Stimulated activated CD8-positive, alpha-beta memory T cell treated with anti-CD3 and anti-CD28 coated beads, Interleukin-2, amount 100 ng/mL, for 48 hours (primary cell): ENCODE measurements around the gene APP.

Experiments
- DNase-seq, 2 donors: peaks; one replicate each; pipeline ENCODE4 v3.0.0-alpha.2; 2020; ENCODE audit warnings: low read depth in 2 of 2

APP gene

DNA sequence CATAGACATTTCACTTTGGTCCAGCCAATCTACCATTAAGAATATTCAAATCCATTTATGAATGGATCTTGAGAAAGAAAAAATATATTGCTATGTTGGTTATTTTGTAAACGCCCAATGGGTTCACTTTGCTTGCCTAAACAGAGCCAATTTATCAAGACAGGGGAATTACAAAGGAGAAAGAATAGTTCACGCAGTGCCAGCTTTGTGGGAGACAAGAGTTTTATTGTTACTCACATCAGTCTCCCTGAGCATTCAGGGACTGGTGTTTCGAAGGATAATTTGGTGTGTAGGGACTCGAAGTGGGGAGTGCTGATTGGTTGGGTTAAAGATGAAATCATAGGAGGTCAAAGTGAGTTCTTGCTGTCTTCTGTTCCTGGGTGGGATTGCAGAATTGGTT, 300.5 kb downstream of the APP start:
- no peak for DNase-seq

DNA sequence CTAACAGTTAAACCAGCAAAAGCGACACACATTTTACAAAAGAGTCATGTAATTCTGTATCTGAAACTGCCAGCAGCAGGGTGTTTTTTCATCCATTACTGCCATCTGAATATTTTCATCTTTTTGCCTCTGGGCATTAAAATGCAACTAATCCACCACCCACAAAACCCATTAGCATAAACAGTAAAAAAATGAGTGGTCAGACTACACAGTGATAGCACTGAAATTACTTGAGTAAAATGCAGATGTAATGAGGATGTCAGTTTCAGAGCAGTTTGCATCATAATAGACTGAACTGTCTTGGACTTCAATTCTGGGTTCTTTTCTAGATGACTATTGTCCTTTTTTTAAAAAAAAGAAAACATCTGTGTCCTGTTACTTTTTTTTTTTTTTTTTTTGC, 303.5 kb downstream of the APP start:
- DNase-seq: no peak

DNA sequence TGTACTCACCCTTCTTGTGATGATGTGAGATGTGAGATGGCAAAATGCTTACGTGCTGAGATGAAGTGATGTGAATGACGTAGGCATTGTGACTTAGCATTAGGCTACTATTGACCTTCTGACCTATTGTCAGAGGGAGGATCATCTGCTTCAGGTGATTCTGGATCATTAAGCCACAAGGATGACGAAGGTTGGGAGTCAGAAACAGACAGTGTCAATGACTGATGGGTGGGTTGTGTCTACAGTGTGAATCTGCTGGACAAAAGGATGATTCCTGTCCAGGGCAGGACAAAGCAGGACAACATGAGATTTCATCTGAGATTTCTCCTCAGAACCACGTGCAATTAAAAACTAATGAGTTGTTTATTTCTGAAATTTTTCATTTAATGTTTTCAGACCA, 306.8 kb downstream of the APP start:
- DNase-seq: no peak

DNA sequence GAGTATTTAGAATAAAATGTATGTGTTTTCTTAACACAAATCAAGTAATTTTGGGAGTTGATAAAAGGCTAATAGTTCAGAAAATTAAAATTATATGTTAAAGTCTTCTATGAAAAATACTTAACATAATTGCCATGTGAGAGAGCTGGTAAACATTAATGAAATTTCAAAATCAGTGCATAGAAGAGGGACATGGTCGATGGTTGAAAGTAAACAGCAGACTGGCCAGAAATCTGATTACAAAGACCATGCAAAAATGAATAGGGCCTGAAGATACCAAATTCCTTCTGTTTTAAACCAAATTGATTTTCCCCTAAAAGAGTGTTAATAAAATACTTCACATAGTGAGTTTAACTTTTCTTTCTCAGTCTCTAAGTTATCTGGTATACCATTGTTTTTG, 307.5 kb downstream of the APP start:
- DNase-seq: no peak

DNA sequence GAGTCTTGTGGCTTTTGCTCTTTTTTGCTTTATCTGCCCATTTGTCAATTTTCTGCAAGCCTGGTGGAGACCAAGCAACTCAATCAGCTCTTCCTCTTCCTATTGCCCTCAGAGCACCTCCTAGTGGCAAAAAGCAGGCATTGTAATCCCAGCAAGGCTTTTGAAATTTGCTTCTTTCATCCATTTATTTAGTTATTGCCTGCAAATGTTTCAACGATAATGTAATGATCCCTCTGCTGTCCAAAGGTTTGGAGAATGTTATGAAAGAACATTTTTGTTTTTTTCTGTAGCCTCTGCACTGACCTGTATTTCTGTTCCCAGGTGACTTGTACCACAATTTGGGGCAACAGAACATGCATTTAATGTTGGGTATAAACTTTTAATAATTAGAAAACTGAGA, 308.0 kb downstream of the APP start:
- no peak for DNase-seq

DNA sequence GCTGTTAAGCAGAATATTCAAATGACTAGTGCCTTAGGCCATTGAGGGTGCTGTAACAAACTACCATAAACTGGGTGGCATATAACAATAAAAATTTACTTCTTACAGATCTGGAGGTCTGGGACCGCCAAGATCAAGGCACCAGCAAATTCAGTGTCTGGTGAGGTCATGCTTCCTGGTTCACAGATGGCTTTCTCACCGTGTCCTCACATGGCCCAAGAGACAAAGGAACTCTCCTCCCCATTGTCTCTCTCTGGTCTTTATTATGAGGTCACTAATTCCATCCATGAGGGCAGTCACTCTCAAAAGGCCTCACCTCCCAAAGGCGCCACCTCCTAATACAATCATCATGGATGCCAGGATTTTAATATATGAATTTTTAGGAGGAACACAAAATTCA, 308.5 kb downstream of the APP start:
- no peak for DNase-seq

DNA sequence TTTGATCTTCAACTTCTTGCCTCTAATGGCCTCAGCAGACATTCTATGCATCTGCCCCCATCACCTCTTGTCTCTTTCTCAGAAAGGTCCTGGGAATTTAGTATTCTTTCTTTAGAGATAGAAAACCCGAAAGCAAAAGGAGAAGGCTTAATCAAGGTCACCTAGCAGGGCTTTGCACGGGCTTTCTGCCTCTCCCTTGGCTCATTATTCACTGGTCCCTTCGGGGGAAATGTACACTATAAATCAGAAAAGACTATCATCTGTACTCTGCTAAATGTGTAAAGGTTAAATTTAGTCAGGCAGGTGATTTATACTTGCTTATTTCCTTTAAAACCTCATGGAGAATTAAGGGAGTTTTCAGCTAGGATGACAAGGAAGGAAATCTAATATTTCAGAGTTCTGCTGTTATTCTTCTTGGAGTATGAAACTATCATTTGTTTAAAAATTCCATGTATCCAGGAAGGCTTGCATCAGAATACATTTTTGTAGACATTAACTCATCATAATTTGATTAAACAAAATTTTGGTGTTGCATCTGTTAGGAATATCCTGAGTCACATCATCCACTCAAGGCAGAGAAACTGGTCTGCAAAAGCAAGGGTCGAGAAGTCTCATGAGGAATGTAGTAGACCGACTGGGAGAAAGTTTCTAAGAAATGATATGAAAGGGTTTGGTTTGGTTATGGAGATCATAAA, 311.2 kb downstream of the APP start:
- DNase-seq: no peak

DNA sequence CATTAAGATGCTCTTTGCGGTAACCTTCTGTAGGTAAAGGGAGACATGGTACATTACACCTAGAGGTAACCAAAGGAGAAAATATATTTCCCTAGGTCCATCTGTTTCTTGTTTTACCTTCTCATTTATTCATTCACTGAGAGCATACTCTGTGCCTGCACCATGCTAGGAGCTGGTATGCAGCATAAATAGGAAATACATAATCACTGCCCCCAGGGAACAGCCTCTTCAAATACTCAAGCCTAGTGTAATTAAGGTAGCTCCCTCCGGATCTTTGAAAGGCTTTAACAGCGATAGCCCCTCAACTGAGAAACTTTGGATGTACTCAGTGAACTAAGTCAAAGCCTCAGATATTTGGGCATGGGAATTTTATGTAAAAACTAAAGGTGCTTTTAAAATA, 312.2 kb downstream of the APP start:
- no peak for DNase-seq

DNA sequence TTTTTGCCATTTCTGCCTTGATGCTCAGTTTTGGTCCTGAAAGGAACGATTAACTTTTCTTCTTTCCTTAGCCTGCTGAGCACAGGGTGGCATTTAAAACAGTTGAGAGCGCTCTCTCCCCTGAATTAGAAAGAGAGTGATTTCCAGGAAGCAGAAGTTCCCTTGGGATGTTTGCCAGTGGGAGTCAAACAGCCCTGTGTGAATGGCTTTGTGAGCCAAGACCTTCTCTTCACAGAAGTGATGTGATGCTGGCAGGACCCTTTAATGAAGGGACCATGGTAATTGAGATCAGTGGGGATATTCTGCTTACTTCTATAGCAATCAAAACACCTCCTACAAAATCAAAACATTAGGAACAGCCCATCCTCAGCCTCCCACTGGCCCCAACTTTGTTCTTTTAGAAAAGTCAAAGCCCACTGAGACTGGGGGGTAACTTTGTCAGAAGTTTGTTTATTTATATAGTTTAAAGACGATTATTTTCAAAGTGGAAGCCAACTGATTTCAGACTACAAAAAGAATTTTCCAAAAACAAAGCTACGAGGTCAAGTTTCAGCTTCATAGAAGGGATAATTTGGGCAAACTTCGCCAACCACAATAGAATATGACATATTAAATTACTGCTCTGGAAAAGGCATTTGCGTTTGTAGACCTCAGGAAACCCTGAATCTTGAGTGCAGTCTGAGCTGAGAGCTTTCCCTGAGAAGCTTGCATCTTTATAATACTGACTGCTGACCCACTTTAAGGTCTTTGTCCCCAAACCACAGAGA, 313.1 kb downstream of the APP start:
- DNase-seq: no peak

DNA sequence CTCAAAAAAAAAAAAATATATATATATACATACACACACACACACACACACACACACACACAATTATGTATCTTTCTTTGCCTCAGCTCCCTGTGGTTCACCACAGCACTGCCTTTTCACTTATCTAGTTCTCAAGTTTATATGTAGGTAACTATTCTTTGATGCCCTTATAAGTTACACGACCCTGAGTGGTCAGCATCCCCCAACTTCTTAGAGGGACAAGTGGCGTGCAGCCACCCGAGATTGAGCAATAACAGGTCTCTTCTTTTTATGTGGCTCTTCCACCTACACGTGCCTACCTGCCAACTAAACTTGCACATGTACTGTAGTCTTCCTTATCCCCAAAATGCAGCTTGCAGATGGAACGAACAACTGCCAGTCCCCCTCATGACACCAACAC, 315.0 kb downstream of the APP start:
- DNase-seq: no peak

DNA sequence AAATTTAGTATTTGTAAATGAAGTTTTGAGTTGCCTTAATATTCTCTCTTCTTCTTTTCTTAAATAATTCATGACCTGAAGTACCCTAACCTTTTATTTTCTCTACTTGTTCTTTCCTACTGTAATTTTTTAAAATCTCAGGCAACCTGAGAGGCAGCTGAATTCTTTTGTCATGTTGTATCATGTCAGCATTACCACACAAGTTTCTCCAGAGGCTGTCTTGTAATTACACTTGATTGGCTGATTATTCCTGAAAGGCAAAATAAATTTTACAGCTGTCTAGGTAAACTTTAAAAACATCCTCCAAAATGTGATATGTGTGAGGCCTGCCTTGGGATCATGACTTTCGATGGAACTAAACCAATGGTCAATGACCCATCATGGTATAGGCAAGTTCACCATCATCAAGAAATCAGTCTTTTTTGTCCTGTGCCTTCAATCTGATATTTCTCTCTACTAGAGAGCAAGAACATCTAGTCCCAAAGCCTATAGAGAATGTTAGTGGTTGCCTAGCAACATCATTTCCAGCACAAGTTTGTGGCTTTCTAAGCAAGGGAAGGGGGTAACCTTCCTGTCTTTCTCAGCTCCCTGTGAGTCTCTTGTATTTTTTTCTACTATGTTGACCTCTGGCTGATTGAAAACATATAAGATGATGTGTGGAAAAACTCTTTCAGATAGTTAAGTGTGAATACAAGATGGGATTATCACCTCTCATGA, 320.3 kb downstream of the APP start:
- no peak for DNase-seq

DNA sequence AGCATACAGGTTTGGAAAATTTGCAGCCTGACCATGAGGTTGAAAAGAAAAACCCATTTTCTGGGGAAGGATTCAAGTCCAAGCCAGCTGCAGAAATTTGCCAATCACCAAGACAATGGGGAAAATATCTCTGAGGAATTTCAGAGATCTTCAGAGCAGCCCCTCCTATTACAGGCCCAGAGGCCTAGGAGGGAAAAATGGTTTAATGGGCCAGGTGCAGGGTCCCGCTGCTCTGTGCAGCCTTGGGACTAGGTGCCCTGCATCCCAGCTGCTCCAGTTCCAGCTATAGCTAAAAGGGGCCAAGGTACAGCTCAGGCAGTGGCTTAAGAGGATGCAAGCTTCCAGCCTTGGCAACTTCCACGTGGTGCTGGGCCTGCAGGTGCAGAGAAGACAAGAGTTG, 322.3 kb downstream of the APP start:
- no peak for DNase-seq

DNA sequence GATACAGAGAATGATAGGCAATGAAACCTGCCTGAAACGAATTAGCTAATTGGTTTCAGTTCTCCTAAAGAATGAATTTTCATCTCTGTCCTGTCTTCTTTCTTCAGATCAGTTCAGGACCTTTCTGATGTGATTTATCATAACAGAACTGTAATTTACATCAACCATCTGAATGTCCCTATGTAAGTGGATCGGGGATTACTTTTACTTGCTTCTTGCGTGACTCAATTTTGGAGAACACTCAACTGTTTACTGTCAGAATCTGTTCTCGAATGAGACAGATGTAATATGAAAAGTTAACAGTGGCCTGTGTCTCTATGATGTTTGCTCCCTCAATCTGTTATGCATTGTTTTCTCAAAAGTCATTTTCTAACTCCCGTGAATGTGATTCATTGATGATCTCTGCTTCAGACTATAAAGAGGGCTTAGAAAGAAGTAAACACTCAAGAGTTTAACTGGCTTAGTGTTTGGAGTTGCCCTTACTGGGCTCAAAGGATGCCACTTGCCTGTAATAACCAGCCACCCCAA, 324.8 kb downstream of the APP start:
- DNase-seq: no peak

DNA sequence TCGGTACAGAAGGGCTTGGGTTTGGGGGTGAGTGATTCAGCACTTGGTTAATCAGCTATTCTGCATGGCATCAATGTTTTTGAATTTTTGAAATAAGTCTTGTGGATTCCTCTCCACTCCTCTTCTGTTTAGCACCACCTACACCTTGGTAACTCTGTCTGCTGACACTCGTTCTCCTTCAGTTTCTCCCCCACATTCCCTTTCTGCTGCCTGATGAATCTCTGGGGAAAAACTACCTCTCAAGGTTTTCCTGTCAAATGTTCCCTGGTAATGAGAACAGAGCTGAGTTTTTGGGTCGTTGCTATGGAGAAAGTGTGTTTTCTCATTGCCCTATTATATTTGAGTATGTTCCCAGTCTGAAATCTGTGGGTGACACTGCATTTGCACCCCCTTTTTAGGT, 327.6 kb downstream of the APP start:
- no peak for DNase-seq

DNA sequence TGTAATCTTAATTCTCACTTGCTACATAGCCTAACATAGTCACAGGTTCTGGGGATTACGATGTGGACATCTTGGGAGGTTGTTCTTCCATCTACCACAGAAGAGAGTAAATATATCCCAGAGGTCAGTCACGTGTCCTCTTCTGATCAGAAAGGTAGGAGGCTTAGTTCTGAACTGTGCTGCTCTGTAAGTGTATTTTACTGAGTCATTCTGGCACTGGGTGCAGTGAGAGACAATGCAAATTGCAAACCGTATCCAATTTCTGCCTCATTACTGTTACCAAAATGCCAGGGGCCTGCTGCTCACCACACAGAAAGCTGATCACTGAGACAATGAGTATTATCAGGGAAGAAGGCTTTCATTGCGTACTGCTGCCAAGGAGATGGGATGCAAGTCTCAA, 331.8 kb downstream of the APP start:
- no peak for DNase-seq

DNA sequence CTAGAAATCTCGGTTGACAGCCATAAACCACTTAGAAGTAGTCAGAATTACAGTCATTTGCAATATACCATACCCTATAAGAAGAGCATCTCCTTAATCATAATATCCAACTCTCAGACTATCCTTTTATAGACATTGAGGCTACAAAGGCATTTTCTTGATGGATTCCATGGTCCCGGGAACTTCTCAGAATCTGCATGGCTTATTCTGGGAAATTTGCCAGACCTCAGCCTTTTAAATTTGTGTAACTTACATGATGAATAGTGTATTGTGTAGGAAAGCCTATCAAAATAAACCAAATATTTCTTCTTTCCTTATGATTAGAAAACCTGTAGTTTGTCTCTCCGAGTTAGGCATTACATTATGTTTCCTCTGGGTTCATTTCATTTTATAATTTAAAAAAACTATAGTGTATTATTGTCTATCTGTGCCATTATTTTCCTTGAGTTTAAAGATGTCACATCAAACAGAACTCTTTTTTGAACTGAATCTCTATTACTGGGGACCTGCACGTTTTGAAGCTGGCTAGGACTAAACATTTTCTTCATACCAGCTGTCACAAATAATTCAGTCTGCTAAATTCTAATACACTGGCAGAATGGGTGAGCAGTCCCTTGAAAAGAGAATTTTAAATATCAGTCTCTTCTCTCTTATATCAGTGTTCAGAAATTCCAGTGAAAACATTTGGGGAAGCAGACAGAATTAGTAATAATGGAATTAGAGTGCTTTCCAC, 332.9 kb downstream of the APP start:
- DNase-seq: no peak

DNA sequence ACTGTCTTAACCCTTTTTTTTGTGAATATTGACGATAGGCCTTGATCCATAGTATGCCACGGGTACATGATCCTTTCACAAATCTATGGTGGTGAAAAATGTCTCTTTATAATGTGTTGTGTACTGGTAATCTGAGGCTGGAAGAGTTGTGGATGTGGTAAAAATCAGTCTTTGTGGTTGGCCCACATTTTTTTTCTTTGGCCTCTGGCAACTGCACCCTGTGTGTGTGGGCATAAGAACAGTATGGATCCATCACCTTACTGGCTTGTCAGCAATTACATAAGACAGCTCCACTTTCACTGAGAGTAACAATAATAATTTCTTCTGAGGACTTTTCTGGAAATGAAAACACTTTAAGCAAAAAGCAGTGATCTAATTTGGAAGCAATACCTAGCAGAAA, 334.2 kb downstream of the APP start:
- no peak for DNase-seq

DNA sequence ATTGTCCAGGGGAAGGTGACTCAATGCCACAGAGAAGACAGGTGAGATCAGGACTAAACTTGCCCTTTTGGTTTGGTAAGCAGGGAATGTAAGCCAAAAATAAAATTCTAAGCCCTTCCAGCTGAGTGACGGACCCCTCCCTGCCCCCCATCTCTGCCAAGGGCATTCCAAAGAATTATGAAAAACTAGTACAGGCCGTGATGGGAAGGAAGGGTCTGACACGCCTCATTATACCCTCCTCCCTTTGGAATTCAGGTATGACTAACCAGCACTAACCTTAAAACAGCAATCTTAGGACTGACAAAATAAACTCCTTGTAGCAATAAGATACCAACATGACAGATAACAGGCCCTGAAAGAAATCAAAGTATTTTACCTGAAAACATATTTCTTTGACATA, 336.2 kb downstream of the APP start:
- no peak for DNase-seq

DNA sequence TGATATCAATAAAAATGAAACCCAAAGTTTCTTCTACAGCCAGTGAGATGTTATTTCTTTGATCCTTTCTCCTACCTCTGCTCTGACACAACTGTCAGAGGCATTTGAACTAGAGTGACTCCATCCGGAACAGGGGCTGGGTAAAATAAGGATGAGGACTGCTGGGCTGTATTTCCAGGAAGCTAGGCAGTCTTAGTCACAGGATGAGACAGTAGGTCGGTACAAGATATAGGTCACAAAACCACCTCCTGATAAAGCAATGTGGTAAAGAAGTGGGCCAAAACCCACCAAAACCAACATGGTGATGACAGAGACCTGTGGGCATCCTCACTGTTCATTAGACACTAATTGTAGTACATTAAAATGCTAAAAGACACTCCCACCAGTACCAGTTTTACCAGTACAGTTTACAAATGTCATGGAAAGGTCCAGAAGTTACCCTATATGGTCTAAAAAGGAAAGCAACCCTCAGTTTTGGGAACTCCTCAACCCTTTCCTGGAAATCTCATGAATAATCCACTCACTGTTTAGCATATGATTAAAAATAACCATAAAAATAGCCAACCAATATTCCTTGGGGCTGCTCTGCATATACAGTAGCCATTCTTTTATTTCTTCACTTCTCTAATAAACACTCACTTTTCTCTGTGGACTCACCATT, 339.1 kb downstream of the APP start:
- DNase-seq: no peak
